AG10803 (cell line): ENCODE data around the gene FAM193B.
"Not testable (repeated sequence)": the region's sequence is repeated elsewhere in the genome, so short reads cannot be mapped to it uniquely, and the experiment has no call there.

Experiments
- DNase-seq: peaks from one replicate; pipeline ENCODE4 v3.0.0; 2010; ENCODE audit warnings: low read depth
- H3K4me3 ChIP-seq: 2 replicates; pipeline ENCODE4 v1.5.1; 2011; ENCODE audit warnings: mild to moderate bottlenecking, low read length, control low read depth
- TF ChIP-seq, protein P1 (sequence below): conservative IDR thresholded peaks from 2 replicates; pipeline ENCODE4 v1.5.1; 2011; ENCODE audit warnings: mild to moderate bottlenecking, low read length, control low read depth, inconsistent platforms

The FAM193B gene

DNA sequence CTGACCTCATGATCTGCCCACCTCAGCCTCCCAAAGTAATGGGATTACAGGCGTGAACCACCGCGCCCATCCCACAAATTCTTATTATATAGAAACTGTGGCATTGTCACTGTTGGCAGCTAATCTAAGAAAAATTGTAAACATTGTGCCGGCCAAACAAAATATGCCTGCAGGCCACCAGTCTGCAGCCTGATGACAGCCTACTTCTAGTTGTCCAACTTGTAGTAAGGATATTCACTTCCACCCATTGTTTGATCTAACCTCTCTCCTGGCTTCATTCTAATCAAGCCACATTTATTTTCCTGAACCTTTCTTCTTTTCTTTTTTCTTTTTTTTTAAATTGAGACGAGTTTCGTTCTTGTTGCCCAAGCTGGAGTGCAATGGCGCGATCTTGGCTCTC lies 24.0 kb upstream of the FAM193B start:
- no peak overlapping the region for H3K4me3 ChIP-seq
- no peak for DNase-seq
- TF ChIP-seq, protein P1, sequence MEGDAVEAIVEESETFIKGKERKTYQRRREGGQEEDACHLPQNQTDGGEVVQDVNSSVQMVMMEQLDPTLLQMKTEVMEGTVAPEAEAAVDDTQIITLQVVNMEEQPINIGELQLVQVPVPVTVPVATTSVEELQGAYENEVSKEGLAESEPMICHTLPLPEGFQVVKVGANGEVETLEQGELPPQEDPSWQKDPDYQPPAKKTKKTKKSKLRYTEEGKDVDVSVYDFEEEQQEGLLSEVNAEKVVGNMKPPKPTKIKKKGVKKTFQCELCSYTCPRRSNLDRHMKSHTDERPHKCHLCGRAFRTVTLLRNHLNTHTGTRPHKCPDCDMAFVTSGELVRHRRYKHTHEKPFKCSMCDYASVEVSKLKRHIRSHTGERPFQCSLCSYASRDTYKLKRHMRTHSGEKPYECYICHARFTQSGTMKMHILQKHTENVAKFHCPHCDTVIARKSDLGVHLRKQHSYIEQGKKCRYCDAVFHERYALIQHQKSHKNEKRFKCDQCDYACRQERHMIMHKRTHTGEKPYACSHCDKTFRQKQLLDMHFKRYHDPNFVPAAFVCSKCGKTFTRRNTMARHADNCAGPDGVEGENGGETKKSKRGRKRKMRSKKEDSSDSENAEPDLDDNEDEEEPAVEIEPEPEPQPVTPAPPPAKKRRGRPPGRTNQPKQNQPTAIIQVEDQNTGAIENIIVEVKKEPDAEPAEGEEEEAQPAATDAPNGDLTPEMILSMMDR, result no peak

DNA sequence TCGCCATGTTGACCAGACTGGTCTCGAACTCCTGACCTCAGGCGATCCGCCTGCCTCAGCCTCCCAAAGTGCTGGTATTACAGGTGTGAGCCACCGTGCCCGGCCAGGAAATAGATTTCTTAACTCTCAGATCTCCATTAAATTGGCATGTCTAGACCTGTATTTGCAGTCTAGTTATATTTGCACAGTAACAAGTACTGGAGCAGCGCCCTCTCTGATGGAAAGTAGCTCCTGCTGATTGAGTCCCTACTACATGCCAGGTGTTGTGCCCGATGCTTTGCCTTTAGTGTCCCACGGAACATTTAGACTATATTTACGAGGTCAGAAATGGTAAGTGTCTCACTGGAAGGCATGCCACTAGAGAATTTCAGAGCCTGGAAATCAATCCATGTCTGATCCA lies 21.8 kb upstream of the FAM193B start:
- H3K4me3 ChIP-seq, result no peak overlapping the region
- TF ChIP-seq, protein P1, result no peak
- no peak for DNase-seq

DNA sequence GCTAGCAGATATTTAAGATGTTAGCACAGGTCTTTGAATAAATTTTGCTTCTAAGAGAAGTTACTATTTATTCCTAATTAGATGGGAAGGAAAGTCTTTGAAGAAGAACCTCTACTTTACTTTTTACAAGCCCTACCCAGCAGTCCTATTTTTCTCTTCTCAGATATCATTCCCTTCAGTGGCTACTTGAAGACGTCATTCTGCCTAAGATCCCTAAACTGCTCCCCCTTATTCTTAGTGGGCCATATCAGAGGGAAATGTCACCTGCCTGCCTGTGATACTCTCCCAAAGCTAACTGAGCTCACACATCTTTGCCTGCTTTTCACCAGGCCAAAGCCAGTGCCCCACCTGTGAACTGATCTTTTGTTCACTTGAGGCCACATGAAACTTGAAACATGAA lies 21.1 kb upstream of the FAM193B start:
- no peak for DNase-seq
- TF ChIP-seq, protein P1, result no peak
- no peak overlapping the region for H3K4me3 ChIP-seq

- DNase-seq, result no peak
- no peak overlapping the region for H3K4me3 ChIP-seq
- TF ChIP-seq, protein P1, result no peak
Measured at GRCh38 chr5:177569894-177570293, 15.5 kb upstream of the FAM193B start.

- TF ChIP-seq, protein P1, result no peak
- DNase-seq, result no peak
- no peak overlapping the region for H3K4me3 ChIP-seq
Measured at GRCh38 chr5:177568326-177568725, 14.0 kb upstream of the FAM193B start.

GRCh38 chr5:177565046-177565445 lies 10.7 kb upstream of the FAM193B start:
- DNase-seq, result no peak
- TF ChIP-seq, protein P1, result no peak
- H3K4me3 ChIP-seq, result no peak overlapping the region

DNA sequence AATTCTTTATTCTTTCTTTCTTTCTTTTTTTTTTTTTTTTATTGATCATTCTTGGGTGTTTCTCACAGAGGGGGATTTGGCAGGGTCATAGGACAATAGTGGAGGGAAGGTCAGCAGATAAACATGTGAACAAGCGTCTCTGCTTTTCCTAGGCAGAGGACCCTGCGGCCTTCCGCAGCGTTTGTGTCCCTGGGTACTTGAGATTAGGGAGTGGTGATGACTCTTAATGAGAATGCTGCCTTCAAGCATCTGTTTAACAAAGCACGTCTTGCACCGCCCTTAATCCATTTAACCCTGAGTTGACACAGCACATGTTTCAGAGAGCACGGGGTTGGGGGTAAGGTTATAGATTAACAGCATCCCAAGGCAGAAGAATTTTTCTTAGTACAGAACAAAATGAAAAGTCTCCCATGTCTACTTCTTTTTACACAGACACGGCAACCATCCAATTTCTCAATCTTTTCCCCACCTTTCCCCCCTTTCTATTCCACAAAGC lies 5.1 kb upstream of the FAM193B start:
- DNase-seq, result not testable (repeated sequence)

GRCh38 chr5:177557796-177558195 lies 3.4 kb upstream of the FAM193B start:
- TF ChIP-seq, protein P1, result no peak
- H3K4me3 ChIP-seq, result no peak overlapping the region
- DNase-seq, result no peak

More for the DNA sequence above, 5.1 kb upstream of the FAM193B start:
- not testable (repeated sequence) for H3K4me3 ChIP-seq
